GM18502 (cell line): Measurements from ENCODE around the gene GOLGA8K.
"Not testable (repeated sequence)": the region's sequence is repeated elsewhere in the genome, so short reads cannot be mapped to it uniquely, and the experiment has no call there.

ENCODE experiments used
- ATAC-seq: cut with Tn5 transposase; IDR thresholded peaks from one replicate; pipeline ENCODE4 v1.9.1; 2021; ENCODE audit warnings: mild to moderate bottlenecking; ENCODE audit not compliant: unreplicated experiment, poor library complexity

Gene GOLGA8K

GRCh38 chr15:32361662-32362061, 41.4 kb downstream of the GOLGA8K start:
- not testable (repeated sequence) for ATAC-seq

GRCh38 chr15:32358462-32358861, 44.6 kb downstream of the GOLGA8K start:
- ATAC-seq = not testable (repeated sequence)

DNA sequence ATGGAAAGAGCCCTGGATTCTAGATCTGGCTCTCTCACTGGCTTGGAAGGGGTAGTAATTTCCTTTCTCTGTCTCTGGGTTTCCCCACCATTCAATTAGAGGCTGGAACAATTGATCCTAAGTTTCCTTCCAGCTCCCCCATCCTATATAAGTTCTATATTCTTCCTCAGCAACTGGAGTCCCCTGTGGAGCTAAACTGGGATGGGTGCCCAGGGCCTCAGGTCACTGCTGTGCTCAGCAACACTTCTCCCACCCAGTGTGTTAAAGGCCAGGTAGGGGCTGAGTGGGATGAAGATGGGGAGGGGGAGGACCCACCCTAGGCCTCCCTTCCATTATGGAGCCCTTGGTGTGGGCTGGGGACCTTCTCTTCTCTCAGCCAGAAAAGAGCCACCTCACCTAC, 46.2 kb downstream of the GOLGA8K start:
- not testable (repeated sequence) for ATAC-seq

- not testable (repeated sequence) for ATAC-seq
Measured at GRCh38 chr15:32352748-32353147, 50.3 kb downstream of the GOLGA8K start.

DNA sequence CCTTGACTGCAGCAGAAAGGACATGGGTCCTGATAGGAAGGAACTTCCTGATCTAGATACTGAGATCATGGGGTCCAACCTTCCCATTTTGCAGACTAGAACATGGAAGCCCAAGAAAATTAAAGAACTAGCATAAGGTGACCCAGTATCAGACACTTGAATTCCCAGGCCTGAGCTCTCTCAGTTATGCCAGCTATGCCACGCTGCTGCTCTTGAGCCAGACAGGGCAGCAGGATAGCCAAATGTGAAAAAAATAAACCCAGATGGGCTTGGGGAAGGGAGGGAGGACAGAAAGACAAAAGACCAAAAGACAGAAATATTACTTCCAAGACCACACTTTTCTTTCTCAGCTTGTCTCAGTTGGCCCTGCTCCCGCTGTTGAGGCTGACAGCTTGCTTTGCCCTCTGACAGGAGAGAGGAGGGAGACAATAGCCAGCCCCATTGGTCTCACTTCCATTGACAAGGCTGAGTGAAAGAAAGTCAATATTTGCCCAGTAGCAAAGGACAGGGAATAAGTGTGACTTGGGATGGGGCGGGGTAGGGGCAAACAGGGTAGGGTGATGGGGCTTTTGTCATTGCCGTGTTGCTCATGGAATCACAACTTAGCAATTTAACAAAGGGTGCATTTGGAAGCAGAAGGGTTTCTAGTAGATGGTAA, 52.4 kb downstream of the GOLGA8K start:
- not testable (repeated sequence) for ATAC-seq

- ATAC-seq = not testable (repeated sequence)
Measured at GRCh38 chr15:32347037-32347436, 56.1 kb downstream of the GOLGA8K start.

- ATAC-seq = not testable (repeated sequence)
Measured at GRCh38 chr15:32345978-32346547, 57.0 kb downstream of the GOLGA8K start.

- ATAC-seq = not testable (repeated sequence)
Measured at GRCh38 chr15:32343921-32344320, 59.2 kb downstream of the GOLGA8K start.
